K562 (cell line): Measurements from ENCODE around the gene DISC1.

Source experiments
- CREM ChIP-seq: IDR thresholded peaks from 2 replicates; pipeline ENCODE4 v1.6.1; 2014; ENCODE audit warnings: antibody characterized with exemption, low read depth
- FOXA1 ChIP-seq: fragments of 450-650 bp; IDR thresholded peaks from 2 replicates; pipeline ENCODE4 v1.6.1; 2016; ENCODE audit warnings: mild to moderate bottlenecking, borderline replicate concordance
- JUND ChIP-seq, 2 experiments: IDR thresholded peaks; 2 replicates in 1 of 2; 3 replicates in 1 of 2; pipeline ENCODE4 v1.6.1; 2011; ENCODE audit warnings: borderline replicate concordance in 2 of 2, low read depth in 2 of 2, low read length in 2 of 2, improper control_type of control experiment in 1 of 2, missing biosample characterization in 1 of 2, missing genetic modification characterization in 1 of 2, missing genetic modification reagents in 1 of 2
- TAF1 ChIP-seq: IDR thresholded peaks from 2 replicates; pipeline ENCODE4 v1.6.1; 2011; ENCODE audit warnings: mild to moderate bottlenecking, low read length, moderate library complexity; ENCODE audit not compliant: insufficient read depth, control insufficient read depth, severe bottlenecking; ENCODE audit errors: extremely low read depth
- ZC3H8 ChIP-seq: fragments of 450-650 bp; IDR thresholded peaks from 2 replicates; pipeline ENCODE4 v1.6.1; 2017
- TF ChIP-seq, protein P1 (sequence below): fragments of 250-450 bp; sonication (Bioruptor Pico); IDR thresholded peaks from 2 replicates; pipeline ENCODE4 v1.5.0; 2021

DNA sequence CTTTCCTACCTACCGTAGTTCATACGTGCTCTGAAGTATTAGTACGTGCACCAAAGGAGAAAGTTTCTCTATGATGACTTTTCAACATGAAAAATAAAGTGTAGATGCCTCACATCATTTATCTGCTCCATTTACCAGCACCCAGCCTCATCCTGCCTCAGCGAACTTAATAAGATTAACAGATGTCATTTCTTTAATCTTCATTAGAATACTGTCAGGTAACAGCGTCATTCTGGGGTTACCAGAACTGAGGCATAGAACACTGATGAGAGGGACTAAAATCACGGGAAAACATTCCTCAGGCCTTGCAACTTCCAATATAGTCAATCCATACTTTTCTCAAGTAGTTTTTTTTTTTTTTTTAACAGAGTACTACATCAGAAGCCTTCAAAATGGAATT lies 43.2 kb upstream of the DISC1 start:
- TF ChIP-seq CREM (no peak), FOXA1 (no peak), TAF1 (no peak), JUND (IDR thresholded peaks at IDR 0.05; ENCODE audit: borderline replicate concordance, low read depth, low read length) (no peak), JUND (tag; IDR thresholded peaks at IDR 0.05; ENCODE audit: borderline replicate concordance, low read depth, low read length) (no peak), ZC3H8 (no peak)
- TF ChIP-seq, protein P1, sequence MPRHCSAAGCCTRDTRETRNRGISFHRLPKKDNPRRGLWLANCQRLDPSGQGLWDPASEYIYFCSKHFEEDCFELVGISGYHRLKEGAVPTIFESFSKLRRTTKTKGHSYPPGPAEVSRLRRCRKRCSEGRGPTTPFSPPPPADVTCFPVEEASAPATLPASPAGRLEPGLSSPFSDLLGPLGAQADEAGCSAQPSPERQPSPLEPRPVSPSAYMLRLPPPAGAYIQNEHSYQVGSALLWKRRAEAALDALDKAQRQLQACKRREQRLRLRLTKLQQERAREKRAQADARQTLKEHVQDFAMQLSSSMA (CRISPR knock-in tag), result no peak
